Activated CD8-positive, alpha-beta memory T cell treated with anti-CD3 and anti-CD28 coated beads for 48 hours (primary cell): ENCODE measurements around the gene CMIP.

Experiments used
- DNase-seq, 3 experiments: peaks; one replicate each; pipeline ENCODE4 v3.0.0-alpha.2; 2020; ENCODE audit warnings: low read depth in 2 of 3, low spot score in 2 of 3

Gene CMIP

DNA sequence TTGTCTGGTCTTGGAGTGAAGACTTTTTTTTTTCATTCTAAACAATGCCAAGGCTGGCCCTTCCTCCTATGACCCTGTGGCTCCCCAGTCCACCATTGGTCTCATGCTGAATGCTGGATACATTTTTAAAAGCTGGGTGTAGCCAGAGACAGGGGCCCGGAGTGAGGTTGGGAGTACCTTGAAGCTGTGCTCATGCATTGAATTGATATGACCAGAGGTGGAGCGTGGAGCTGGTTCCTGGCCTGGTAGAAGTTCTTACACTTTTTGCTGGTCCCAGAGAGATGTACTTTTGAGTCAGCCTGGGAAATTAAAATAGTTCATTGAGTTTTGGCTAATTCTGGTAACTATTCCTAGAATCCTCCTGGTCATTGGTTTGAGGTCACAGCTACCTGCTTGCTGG lies 83.6 kb downstream of the CMIP start:
- no peak for DNase-seq

DNA sequence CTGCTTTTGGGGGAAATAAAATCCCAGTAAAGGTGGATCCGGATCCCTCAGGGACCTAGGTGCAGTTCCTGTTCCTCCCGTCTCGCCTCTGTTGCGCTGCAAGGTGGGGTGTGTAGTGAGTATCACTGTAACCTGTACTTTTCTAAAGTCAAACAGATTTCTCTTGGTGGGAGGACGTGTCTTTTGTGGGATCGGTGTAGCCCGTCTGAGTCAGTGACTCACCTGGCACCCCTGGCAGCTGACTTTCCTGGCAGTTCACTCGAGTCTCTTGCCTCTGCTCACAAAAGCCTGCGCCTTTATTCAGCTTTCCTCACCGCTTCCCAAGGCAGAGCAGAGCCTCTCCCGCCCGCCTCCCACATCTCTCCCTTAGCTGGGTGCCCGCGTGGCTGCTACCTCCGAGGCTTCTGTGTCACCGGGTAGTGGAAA lies 85.7 kb downstream of the CMIP start:
- DNase-seq, result no peak

DNA sequence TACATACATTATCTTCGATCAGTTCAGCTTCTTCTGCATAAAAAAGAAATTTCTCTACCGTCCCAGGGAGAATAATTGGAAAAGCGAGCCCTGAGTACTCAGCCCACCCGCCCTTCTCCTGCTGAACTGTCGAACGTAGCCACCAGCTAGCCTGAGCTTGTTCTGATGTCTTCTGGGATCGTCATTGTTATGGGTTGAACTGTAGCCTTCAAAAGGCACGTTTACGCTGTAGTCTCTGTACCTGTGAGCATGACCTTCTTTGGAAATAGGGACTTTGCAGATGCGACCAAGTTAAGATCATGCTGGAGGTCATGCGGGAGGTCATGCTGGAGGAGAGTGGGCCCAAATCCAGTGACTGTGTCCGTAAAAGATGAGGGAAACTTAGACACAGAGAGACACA lies 86.2 kb downstream of the CMIP start:
- no peak for DNase-seq

DNA sequence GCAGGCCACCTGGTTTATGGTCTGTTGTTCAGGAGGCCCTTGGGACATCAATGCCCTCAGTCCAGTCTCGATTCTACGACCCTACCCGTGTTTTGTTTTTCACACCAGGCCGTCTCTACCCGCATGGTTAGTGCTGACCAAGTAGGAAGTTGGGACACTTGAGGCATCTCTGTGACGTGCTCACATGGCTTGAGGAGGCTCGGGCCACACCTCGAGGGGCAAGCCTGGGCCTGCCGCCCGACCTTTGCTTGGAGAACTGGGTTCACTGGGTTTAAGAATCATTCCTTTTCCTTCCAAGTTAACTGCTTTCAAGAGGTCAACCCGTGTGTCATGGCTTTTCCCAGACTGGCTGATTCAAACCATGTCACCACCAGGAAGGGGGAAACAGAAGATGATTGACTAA lies 86.8 kb downstream of the CMIP start:
- no peak for DNase-seq

DNA sequence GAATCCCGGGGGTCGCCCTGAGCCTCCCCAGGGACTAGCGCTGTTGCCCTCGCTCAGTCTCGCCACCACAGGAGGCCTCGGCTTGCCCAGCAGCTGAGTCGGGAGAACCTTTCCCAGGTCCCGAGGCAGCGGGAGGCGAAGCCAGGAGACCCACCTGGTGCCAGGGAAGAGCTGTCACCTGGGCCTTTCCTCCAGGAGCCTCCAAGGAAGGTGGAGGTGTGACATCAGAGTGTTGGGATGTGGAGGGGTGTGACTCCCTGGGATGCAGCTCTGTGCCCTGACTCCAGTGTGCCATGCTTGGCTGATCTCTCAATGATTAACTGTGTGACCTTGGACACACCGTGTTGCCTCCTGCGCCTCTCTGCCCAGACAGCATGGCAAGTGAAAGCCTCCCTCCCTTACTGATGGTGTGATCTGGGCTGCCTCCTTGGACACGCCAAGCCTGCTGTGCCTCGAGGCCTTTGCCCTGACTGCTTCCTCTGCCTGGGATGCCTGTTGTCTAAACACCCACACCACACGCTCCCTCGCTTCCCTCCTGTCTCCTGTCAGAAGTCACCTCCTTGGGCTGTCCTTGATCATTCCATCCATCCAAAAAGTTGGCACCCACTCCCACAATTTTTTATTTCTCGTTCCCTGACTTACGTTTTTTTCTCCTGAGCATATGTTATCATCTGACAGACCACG lies 88.0 kb downstream of the CMIP start:
- DNase-seq, result no peak

DNA sequence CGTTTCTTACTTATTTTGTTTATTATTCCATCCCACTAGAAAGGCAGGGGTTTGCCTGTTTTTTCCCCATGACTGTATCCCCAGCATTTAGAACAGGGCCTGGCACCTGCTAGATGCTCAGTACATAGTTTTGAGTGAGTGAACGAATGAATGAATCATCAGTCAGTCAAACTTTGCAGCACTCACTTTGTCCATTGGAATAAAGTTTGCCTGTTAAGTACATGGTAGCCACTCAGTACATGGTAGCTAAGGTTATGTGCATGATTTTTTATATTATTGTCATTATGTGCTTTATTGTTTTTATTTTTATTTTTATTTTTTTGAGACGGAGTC lies 88.5 kb downstream of the CMIP start:
- no peak for DNase-seq

DNA sequence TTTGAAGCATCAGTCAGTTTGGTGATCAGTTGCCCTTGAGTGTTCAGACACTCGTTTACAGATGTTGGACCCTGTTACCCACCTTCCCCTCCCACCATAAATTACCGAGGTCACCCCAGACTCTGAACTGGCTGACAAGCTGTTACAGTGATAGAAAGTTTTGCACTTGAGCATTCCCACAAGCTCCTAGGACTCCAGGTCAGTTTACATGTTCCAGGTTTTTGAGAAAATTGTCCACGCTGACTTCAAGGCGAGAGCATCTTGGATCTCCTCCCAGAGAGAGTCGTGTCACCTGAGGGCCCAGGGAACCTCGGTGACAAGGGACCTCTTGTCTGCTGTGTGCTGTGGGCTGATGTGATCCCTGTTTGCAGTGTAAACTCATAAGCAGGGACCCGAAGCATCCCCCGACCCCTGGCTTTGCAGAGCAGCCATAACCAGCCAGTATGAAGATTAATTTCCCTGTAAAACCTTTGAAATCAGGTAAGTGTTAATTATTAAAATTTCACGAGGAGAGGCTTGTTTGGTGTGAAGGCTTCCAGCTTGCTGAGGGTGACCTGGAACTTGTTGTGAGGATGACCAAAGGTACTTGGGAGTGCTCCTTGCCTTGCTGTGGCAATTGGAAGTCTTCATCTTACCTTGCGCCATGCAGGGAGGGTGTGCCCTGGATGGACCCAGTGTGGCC lies 91.2 kb downstream of the CMIP start:
- no peak for DNase-seq

DNA sequence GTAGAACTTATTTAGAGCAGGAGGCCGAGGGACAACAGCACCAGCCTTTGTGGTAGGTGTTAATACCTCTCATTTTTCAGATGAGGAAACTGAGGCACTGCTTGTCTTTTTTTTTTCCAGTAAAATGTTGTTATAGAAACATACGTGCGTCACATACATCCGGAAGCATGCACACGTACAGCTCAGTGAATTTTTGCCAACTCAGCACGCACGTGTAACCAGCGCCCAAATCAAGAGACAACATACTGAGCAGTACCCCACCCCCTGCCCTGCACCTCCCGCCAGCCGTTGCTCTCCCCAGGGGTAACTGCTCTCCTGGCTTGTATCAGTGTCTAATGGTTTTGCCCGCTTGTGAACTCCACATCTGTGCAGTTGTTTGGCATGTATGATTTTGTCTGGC lies 92.0 kb downstream of the CMIP start:
- DNase-seq, result no peak

DNA sequence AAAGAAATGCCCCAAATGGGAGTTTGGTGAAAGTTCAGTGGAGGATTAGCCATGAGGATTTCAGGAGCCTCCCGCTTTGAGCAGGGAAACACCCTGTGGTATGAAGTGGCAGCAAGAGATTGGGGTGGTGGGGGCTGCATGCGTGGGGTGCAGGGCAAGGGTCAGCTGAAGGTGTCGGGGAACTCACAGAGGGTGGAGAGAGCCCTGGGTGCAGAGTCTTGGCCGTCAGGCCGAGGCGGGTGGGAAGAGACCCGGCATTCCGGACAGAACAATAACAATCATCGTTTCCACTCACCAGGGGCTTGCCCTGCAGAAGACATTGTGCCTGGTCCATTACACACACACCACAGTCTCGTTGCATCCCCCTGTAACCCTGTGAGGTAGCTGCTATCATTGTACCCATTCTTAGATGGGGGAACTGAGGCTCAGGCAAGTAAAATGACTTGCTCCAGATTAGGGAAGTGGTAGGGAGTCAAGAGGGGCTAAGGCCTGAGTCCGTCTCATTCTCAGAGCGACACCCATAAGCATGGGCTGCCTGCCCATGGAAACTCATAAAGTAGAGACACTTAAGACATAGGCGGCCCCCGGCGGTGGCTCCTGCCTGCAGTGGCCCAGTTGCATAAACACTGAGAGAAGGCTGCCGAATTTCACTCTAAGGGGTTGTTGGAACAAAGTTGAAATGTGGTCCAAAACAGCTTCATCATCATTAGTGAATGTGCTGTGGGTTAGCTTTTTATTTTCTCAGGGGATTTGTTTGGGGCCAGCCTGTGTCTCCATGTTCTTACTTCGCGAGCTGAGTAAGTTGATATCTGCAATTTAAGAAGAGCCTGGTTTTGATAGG lies 93.3 kb downstream of the CMIP start:
- DNase-seq, result no peak

DNA sequence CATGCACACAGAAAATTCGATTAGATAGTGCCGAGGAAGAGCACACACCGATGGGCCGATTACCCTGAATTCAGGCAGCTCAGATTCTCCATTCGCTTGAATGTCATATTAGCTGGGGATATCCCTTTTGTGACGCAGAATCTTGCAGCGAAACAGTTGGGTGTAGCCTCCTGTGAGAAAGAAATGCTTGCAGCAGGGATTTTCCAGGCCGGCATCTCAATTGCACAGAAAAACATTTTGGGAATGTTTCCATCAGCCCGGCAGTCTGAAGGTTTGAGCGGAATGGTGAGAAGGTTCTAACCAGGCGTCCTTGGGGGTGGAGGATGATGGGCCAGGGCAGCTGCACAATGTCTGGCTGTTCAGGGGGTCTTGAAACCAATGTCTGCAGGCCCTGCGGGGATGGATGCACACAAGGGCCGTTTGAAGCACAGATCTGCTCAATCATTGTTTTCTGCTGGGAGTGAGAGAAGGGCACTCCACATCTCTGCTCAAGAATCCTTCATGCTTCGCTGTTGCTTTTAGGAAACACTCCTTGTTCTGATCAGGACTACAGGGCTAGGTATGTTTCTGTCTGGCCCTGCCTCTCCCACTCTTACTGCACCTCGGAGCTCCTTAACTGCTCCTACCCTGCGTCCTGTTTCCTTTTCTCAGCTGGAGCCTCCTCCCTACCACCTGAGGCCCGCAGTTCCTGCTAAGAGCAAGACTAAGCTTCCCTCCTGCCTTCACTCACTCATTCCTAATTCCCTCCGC lies 94.6 kb downstream of the CMIP start:
- DNase-seq, result no peak

DNA sequence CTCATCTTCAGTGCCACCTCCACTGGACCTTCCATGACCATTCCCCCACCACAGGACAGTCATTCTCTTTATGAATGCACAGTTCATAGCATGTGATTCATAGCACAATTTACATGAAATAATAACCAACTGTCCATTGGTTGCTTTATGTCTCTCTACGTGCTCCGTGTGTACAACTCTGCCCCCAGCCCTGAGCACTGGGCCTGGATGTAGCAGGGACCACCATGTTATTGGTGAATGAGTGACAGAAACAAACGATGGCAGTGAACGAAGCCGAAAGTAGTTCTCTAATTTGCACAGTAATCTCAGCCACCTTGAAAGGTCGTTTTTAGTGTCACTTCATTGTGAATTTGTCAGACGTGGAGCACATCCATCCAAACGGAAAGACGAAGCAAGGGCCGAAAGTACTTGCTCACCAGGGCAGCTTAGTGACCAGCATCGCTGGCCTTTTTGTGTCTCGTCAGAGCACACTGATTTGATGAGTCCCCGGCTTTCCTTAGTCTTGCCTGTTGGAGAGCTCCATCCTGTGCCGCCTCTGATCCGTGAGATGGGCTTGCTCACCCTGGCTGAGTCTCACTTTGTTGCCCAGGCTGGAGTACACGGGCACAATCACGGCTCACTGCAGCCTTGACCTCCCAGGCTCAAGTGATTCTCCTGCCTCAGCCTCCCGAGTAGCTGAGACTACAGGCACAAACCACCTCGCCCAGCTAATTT lies 95.3 kb downstream of the CMIP start:
- DNase-seq, result no peak

DNA sequence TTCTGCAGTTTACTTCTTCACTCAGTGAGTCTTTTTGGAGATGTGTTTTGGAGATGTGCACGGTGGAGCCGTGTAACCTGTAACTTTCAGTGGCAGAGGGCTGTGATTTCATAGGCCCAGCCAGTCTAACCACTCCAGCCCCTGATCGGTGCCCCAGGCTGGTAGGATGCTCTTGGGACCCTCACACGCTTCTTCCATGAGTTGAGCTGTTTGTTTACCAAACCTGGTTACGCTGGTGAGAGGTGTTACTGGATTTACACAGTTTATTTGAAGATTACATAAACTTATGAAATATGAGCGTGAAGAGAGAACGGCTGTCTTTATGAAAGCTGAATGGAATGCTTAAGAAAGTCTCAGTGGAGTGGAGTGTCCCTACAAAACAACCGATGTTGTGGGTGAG lies 96.7 kb downstream of the CMIP start:
- no peak for DNase-seq

DNA sequence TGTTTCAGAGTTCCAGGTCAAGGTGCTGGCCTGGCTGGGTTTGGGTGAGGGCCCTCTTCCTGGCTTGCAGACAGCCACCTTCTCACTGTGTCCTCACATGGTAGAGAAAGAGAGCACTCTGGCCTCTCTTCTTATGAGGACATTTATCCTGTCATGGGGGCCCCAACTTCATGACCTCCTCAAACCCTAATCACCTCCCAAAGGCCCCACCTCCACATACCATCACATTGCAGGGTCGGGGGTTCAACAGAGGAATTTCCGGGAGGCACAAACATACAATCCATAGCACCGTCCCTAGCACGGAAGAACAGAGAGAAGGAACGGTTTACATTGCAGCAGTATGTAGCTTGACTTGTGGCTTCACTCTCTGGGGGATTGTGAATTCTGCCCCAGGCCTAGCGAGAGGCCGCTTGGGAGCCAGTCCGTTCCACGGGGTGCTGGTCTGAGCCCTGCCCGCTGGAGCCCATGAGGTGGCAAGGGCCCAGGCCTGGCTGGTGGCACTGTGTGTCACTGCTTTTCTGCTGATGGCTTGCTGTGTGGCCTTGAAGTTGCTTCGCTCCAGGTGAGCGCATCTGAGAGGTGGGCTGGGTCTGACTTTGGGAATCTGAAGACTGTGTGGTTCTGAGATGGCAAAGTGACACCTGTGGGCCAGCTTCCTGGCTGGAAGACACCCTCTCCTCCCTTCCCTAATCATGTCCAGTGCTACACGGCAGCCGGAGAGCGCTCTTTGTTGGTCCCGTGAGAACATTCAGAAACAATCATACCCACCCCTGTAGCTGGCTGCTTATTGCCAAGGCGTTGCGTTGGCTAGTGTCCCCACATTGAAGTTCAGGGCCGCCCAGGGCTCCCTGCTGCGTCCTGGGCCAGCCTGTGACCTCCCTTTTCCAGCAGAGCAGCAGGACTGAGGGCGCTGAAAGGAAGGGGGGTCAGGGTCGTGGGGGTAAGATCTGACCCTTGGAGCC lies 98.3 kb downstream of the CMIP start:
- no peak for DNase-seq

DNA sequence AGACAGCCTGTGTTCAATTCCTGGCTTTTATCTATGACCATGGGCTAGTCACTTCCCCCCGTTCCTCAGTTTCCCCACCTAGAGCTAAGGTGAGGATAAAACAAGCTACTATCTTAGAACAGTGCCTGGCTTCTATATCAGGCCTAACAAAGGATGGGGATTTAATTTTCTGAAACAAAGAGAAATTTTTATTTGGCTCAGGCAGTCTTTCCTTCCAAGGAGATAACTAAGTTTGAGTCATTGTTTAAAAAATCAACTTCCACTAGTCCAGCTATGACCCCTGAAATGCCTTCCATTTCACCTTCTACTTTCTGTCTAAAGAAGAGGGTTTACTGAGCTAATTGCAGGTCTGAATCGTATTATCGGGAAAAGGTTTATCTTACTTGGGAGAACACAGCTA lies 99.0 kb downstream of the CMIP start:
- DNase-seq, result no peak

DNA sequence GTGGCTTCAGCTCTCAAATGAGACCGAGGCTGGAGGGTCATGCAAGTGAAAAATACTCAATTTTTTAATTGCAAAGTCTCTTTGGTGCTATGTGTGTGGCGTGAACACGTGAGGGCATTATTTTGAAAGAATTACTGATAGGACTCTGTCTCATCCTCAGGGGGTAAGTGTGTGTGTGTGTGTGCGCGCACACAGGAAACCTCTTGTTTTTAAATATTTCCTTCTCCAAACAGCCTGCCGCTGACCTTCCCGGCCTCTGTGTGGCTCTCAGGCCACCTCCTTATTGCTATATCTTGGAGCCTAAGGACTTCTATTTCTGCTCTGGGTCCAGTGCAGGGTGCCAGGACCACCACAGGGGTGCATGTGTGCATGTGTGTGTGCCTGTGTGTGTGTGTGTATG lies 99.7 kb downstream of the CMIP start:
- DNase-seq, result no peak

DNA sequence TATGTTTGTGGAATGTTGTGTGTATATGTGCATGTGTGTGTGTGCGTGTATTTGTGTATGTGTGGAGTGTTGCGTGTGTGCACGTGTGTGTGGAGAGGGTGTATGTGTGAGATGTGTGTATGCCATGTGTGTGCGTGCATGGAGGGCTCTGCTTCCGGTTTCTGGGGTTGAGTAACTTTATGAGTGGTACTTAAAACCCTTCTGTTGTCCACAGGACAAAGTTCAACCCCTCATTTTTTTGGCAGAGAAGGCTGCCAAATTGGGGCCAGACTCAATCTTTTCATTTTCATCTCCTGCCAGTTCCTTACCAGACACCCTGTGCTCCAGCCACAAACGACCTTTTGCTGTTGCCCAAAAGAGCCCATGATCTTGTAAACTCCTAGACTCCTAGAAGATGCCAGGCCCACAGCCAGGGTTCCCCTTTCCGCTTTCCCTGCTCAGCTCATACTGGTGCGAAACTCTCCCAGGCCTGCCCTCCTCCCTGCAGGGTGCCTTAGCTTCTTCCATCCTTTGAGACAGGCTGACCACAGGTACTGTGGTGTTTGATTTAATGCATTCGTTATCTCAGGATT lies 100.2 kb downstream of the CMIP start:
- no peak for DNase-seq

DNA sequence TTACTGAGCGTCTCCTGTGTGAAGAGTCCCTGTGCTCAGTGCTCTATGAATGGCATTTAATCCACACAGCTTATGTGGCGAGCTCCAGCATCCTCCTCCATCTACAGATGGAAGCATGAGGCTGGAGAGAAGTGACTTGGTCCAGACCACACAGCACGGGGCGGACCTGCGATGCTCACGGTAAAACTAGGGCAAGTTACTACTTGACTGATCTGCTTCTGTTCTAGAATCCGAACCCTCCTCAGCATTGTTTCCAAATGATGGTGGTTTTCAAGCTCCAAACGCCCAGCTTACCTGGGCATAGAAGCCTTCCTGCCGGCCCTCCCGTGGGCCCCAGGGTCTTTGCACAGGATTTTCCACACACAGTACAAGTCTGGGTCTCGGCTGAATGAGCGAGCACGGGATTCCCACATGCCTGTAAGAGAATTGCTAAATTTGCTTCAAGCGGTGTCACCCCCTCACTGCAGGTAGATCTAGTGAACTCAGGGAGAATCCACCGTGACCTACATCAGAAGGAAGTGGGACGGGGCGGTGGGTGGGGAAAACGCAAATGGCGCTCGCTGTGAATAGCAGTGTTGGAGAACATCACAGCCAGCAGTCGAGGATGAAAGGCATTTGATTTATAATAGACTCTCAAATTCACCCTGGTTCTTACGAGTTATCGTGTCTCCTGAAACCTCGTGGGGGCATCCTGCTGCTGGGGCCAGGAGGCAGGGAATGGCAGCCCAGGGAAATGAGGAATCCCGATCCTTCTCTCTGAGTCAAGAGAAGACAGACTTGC lies 101.1 kb downstream of the CMIP start:
- no peak for DNase-seq

DNA sequence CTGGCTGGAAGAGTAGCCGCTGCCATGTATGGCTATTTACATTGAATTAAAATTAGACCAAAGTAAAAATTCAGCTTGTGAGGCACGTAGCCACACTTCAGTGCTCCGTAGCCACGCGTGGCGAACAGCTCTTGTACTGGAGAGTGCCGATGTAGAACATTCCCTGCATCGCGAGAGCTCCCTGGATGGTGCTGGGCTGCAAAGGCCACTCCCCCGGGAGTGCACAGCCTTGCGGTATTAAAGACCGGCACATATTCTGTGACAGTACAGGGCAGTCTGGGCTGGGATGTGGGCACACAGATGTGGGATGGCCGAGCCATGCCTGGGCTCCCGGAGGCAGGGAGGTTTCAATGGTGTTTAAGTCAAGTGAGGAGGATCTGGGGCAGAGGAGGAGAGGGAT lies 102.2 kb downstream of the CMIP start:
- no peak for DNase-seq
